ENCODE results near the gene CUL1.

The CUL1 gene

DNA sequence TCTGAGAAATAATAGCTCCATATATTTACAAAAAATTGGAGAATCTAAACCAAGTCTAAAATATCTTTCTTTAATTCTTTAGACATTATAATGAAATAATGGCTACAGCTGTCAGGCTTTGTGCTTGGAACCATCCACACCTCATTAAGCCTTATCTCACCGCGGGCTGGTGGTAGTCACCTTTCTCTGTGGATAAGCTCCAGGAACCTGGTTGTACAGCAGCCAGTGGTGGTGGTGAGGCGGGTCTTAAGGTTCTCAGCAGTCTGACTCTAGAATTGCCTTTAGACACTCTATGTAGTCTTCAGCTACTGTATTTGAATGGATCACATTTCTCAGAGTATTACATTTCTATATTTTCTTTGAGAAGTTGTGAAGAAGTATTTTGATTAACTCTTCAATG lies 34.2 kb downstream of the CUL1 start:
- Histone ChIP-seq H3K9me3 (ENCODE audit: control extremely low read depth in 1 of 5, control insufficient read depth in 4 of 5, insufficient read depth in 2 of 5, low read depth in 1 of 5, low read length in 4 of 5) (no peaks in the 10 kb centered on the region), H3K36me3 (ENCODE audit: control insufficient read depth in 4 of 4, insufficient read depth in 4 of 4, low read length in 3 of 4) (peaks cover 11 to 51% (median 36%) of the 10 kb centered on the region in 4 experiments), H3K27ac (ENCODE audit: insufficient read depth in 1 of 2, low read depth in 1 of 2, low read length in 2 of 2, poor library complexity in 1 of 2, severe bottlenecking in 2 of 2) (no peak overlapping the region), H3K4me3 (ENCODE audit: control insufficient read depth in 1 of 7, extremely low read depth in 1 of 7, insufficient read depth in 4 of 7, low read depth in 2 of 7, low read length in 6 of 7) (no peak overlapping the region), H3K4me1 (ENCODE audit: control extremely low read depth in 1 of 4, control insufficient read depth in 4 of 4, insufficient read depth in 4 of 4, low read length in 3 of 4) (peaks cover 0 to 4% (median 2%) of the 10 kb centered on the region in 4 experiments), H3K27me3 (replicated peaks in 2 of 5; ENCODE audit: control insufficient read depth in 4 of 5, insufficient read depth in 5 of 5, low read length in 4 of 5) (no peaks in the 10 kb centered on the region)
- ChIA-PET POLR2A (interaction anchor here (0.8 kb wide), 1 partner anchor 14 kb away, joined by 3 read pairs; no protein-coding TSS in a partner anchor), CTCF (interaction anchor here (2.0 to 3.0 kb wide), 2 partner anchors 12 to 24 kb away, joined by 5 to 7 read pairs; no protein-coding TSS in a partner anchor)
- DNase-seq: no peak
- WGBS (ENCODE audit: insufficient coverage): 100% methylated on average over 2 of the region's 3 CpGs

DNA sequence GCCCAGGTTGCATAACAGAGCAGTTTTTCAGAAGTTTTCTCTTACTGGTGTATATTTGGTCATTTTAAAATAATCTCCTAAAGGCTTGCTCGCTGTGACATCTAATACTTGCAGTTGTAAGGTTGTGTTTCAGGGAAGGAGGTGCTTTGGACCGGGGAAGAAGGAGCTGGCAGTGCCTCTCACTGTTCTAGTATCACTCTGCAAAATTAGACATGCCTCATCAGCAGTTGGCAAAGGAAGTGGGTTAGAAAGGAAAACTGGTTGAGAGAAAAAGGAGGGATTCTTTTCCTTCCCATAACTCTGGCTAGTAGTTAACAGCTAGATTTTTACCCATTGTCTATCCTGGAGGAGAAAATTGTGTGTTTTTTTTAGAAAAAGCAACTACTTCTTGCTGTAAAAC lies 34.8 kb downstream of the CUL1 start:
- peaks cover 15 to 57% (median 39%) of the 10 kb centered on the region in 4 experiments for H3K36me3 ChIP-seq (ENCODE audit: control insufficient read depth in 4 of 4, insufficient read depth in 4 of 4, low read length in 3 of 4)
- WGBS (ENCODE audit: insufficient coverage): 63% methylated on average over 1 of the region's 2 CpGs
- no peaks in the 10 kb centered on the region for H3K27me3 ChIP-seq (replicated peaks in 2 of 5; ENCODE audit: control insufficient read depth in 4 of 5, insufficient read depth in 5 of 5, low read length in 4 of 5)
- H3K4me1 ChIP-seq (ENCODE audit: control extremely low read depth in 1 of 4, control insufficient read depth in 4 of 4, insufficient read depth in 4 of 4, low read length in 3 of 4): peaks cover 0 to 4% (median 2%) of the 10 kb centered on the region in 4 experiments
- POLR2A ChIA-PET: interaction anchor here (0.8 kb wide), 1 partner anchor 13 kb away, joined by 3 read pairs; no protein-coding TSS in a partner anchor
- CTCF ChIA-PET: interaction anchor here (3.0 kb wide), 1 partner anchor 13 kb away, joined by 7 read pairs; no protein-coding TSS in a partner anchor
- no peak overlapping the region for H3K4me3 ChIP-seq (ENCODE audit: control insufficient read depth in 1 of 7, extremely low read depth in 1 of 7, insufficient read depth in 4 of 7, low read depth in 2 of 7, low read length in 6 of 7)
- no peak for DNase-seq
- no peaks in the 10 kb centered on the region for H3K9me3 ChIP-seq (ENCODE audit: control extremely low read depth in 1 of 5, control insufficient read depth in 4 of 5, insufficient read depth in 2 of 5, low read depth in 1 of 5, low read length in 4 of 5)
- no peak overlapping the region for H3K27ac ChIP-seq (ENCODE audit: insufficient read depth in 1 of 2, low read depth in 1 of 2, low read length in 2 of 2, poor library complexity in 1 of 2, severe bottlenecking in 2 of 2)

DNA sequence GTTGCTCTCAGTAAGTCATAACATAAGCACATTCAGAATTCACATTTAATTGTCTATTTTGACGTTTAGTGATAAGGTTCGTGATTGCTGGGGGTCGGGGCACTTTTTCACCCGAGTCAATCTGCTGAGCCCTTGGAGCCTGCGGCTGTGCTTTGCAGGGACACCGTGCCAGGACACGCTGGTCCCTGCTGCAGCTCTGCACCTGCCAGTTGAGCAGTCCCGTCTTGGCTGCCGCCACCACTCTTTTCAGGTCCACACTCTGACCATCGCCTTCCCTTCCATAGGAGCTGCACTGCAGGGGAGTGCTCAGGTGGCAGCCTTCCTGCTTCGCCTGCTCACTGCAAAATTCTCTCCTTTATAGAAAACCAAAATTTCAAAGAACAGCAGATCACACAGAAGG lies 36.4 kb downstream of the CUL1 start:
- Histone ChIP-seq H3K27me3 (replicated peaks in 2 of 5; ENCODE audit: control insufficient read depth in 4 of 5, insufficient read depth in 5 of 5, low read length in 4 of 5) (no peaks in the 10 kb centered on the region), H3K9me3 (ENCODE audit: control extremely low read depth in 1 of 5, control insufficient read depth in 4 of 5, insufficient read depth in 2 of 5, low read depth in 1 of 5, low read length in 4 of 5) (no peaks in the 10 kb centered on the region), H3K4me3 (ENCODE audit: control insufficient read depth in 1 of 7, extremely low read depth in 1 of 7, insufficient read depth in 4 of 7, low read depth in 2 of 7, low read length in 6 of 7) (no peak overlapping the region), H3K36me3 (ENCODE audit: control insufficient read depth in 4 of 4, insufficient read depth in 4 of 4, low read length in 3 of 4) (peaks cover 13 to 60% (median 45%) of the 10 kb centered on the region in 4 experiments), H3K4me1 (ENCODE audit: control extremely low read depth in 1 of 4, control insufficient read depth in 4 of 4, insufficient read depth in 4 of 4, low read length in 3 of 4) (peaks cover 0 to 4% (median 2%) of the 10 kb centered on the region in 4 experiments), H3K27ac (ENCODE audit: insufficient read depth in 1 of 2, low read depth in 1 of 2, low read length in 2 of 2, poor library complexity in 1 of 2, severe bottlenecking in 2 of 2) (no peak overlapping the region)
- CTCF ChIA-PET: no interaction called here
- DNase-seq: no peak
- POLR2A ChIA-PET: no interaction called here
- WGBS (ENCODE audit: insufficient coverage): 99% methylated on average over 9 of the region's 11 CpGs

DNA sequence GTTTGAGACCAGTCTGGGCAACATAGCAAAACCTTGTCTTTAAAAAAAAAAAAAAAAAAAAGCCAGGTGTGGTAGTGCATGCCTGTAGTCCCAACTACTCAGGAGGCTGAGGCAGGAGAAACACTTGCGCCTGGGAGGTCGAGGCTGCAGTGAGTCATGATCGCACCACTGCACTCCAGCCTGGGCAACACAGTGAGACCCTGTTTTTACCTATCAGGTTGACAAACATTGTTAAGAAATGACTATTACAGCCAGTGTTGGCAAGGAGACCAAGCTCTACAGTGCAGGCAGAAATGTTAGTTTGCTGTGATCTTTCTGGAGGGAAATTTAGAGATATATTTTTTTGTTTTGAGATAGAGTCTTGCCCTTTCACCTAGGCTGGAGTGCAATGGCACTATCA lies 37.3 kb downstream of the CUL1 start:
- Histone ChIP-seq H3K36me3 (ENCODE audit: control insufficient read depth in 4 of 4, insufficient read depth in 4 of 4, low read length in 3 of 4) (peaks cover 18 to 61% (median 51%) of the 10 kb centered on the region in 4 experiments), H3K27me3 (replicated peaks in 2 of 5; ENCODE audit: control insufficient read depth in 4 of 5, insufficient read depth in 5 of 5, low read length in 4 of 5) (no peaks in the 10 kb centered on the region), H3K27ac (ENCODE audit: insufficient read depth in 1 of 2, low read depth in 1 of 2, low read length in 2 of 2, poor library complexity in 1 of 2, severe bottlenecking in 2 of 2) (no peak overlapping the region), H3K4me1 (ENCODE audit: control extremely low read depth in 1 of 4, control insufficient read depth in 4 of 4, insufficient read depth in 4 of 4, low read length in 3 of 4) (peaks cover 0 to 4% (median 2%) of the 10 kb centered on the region in 4 experiments), H3K4me3 (ENCODE audit: control insufficient read depth in 1 of 7, extremely low read depth in 1 of 7, insufficient read depth in 4 of 7, low read depth in 2 of 7, low read length in 6 of 7) (no peak overlapping the region), H3K9me3 (ENCODE audit: control extremely low read depth in 1 of 5, control insufficient read depth in 4 of 5, insufficient read depth in 2 of 5, low read depth in 1 of 5, low read length in 4 of 5) (peaks cover 0 to 4% (median 0%) of the 10 kb centered on the region in 5 experiments)
- CTCF ChIA-PET: no interaction called here
- POLR2A ChIA-PET: no interaction called here
- 98% methylated on average over 3 of the region's 3 CpGs for WGBS (ENCODE audit: insufficient coverage)
- DNase-seq: no peak

DNA sequence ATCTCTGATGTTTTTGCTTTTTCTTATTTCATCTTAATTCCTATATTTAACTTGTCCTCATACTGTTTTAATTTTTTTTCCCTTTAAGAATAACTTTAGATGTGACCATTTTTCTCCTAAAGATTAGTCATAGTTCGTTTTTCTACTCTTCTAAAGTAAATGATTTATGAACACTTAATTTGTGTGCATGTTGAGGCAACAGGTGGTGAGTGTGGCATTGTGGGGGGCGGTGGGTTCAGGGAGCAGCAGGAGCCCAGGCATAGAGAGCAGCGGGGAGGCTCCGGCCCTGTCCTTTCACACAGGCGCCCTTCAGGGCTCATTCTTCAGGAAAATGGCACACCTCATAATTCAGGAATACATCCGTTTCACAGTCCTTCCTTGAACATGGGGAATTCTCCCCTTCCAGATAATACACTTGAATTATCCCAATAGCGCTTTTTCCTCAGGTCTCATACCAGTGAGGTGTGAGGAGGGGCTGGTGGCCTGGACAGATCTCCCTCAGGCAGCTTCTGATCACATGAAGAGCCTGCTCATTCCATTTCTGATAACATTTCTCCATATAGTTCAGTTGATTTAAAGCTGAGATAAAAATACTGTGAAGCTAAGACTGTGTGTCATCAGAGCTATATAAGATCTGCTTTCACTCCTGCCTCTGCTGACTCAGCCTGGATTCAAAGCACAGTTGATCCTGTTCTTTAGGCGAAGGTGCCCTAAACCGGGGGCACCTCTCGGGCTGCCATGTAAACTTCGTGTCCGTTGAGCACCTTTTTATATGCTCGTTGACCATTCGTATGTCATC lies 40.2 kb downstream of the CUL1 start:
- peak overlapping the region in 1 of 2 experiments; percentile 7 for H3K27ac ChIP-seq (ENCODE audit: insufficient read depth in 1 of 2, low read depth in 1 of 2, low read length in 2 of 2, poor library complexity in 1 of 2, severe bottlenecking in 2 of 2)
- CTCF ChIA-PET: no interaction called here
- H3K9me3 ChIP-seq (ENCODE audit: control extremely low read depth in 1 of 5, control insufficient read depth in 4 of 5, insufficient read depth in 2 of 5, low read depth in 1 of 5, low read length in 4 of 5): peaks cover 2 to 13% (median 6%) of the 10 kb centered on the region in 5 experiments
- peaks cover 31 to 70% (median 51%) of the 10 kb centered on the region in 4 experiments for H3K36me3 ChIP-seq (ENCODE audit: control insufficient read depth in 4 of 4, insufficient read depth in 4 of 4, low read length in 3 of 4)
- H3K27me3 ChIP-seq (replicated peaks in 2 of 5; ENCODE audit: control insufficient read depth in 4 of 5, insufficient read depth in 5 of 5, low read length in 4 of 5): no peaks in the 10 kb centered on the region
- H3K4me3 ChIP-seq (ENCODE audit: control insufficient read depth in 1 of 7, extremely low read depth in 1 of 7, insufficient read depth in 4 of 7, low read depth in 2 of 7, low read length in 6 of 7): no peak overlapping the region
- WGBS (ENCODE audit: insufficient coverage): 96% methylated on average over 8 of the region's 14 CpGs
- H3K4me1 ChIP-seq (ENCODE audit: control extremely low read depth in 1 of 4, control insufficient read depth in 4 of 4, insufficient read depth in 4 of 4, low read length in 3 of 4): no peaks in the 10 kb centered on the region
- DNase-seq: no peak
- POLR2A ChIA-PET: no interaction called here

DNA sequence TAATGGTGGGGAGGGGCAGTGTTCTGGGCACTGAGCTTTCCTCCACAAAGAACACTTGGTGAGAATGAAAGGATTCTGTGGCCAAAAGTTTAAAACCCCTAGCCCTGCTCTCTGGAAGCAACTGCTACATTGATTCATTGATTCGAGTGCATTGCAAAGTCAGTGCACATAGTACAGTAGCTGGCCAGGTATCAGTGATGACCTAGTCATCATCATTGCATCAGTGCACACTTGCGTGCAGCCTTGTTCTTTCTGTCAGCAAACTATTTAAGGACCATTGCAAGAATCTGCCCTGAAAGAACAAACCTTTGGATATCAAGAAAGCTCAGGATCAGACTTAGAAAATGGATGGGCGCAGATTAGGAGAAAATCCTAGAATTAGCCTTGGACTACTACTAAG lies 47.4 kb downstream of the CUL1 start:
- ChIA-PET POLR2A (interaction anchor here (0.6 kb wide), 1 partner anchor 16 kb away, joined by 3 read pairs; no protein-coding TSS in a partner anchor), CTCF (interaction anchor here (0.9 to 2.6 kb wide), 9 partner anchors 14 to 217 kb away, joined by 3 to 9 read pairs (median 3); no protein-coding TSS in a partner anchor)
- H3K4me3 ChIP-seq (ENCODE audit: control insufficient read depth in 1 of 7, extremely low read depth in 1 of 7, insufficient read depth in 4 of 7, low read depth in 2 of 7, low read length in 6 of 7): no peak overlapping the region
- H3K9me3 ChIP-seq (ENCODE audit: control extremely low read depth in 1 of 5, control insufficient read depth in 4 of 5, insufficient read depth in 2 of 5, low read depth in 1 of 5, low read length in 4 of 5): peaks cover 2 to 13% (median 5%) of the 10 kb centered on the region in 5 experiments
- 100% methylated on average over 2 of the region's 3 CpGs for WGBS (ENCODE audit: insufficient coverage)
- no peaks in the 10 kb centered on the region for H3K27me3 ChIP-seq (replicated peaks in 2 of 5; ENCODE audit: control insufficient read depth in 4 of 5, insufficient read depth in 5 of 5, low read length in 4 of 5)
- H3K27ac ChIP-seq (ENCODE audit: insufficient read depth in 1 of 2, low read depth in 1 of 2, low read length in 2 of 2, poor library complexity in 1 of 2, severe bottlenecking in 2 of 2): no peak overlapping the region
- no peaks in the 10 kb centered on the region for H3K4me1 ChIP-seq (ENCODE audit: control extremely low read depth in 1 of 4, control insufficient read depth in 4 of 4, insufficient read depth in 4 of 4, low read length in 3 of 4)
- H3K36me3 ChIP-seq (ENCODE audit: control insufficient read depth in 4 of 4, insufficient read depth in 4 of 4, low read length in 3 of 4): peaks cover 11 to 26% (median 18%) of the 10 kb centered on the region in 4 experiments
- DNase-seq: no peak

DNA sequence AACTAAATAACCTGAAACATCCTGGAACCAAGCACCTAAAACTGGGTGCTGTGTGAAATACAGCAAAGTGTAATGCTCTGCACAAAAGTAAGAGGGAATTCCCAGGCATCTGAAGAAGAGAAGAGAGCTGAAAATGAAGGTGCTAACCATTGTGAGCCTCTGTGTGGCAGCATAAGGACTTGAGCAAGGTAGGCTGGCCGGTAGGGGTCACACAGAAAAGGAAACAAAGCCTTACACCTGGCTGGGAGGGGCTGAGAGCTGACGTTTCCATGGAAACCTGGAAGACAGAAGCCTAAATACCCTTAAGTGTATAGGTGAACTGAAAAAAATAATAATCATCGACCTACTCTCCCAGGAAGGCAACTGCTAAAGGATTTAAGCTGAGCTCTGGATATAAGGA lies 48.6 kb downstream of the CUL1 start:
- no peak for DNase-seq
- no peaks in the 10 kb centered on the region for H3K4me1 ChIP-seq (ENCODE audit: control extremely low read depth in 1 of 4, control insufficient read depth in 4 of 4, insufficient read depth in 4 of 4, low read length in 3 of 4)
- H3K9me3 ChIP-seq (ENCODE audit: control extremely low read depth in 1 of 5, control insufficient read depth in 4 of 5, insufficient read depth in 2 of 5, low read depth in 1 of 5, low read length in 4 of 5): peaks cover 0 to 7% (median 2%) of the 10 kb centered on the region in 5 experiments
- ChIA-PET CTCF (interaction anchor here (0.8 to 2.6 kb wide), 6 partner anchors 13 to 110 kb away, joined by 3 to 9 read pairs (median 4); no protein-coding TSS in a partner anchor), POLR2A (interaction anchor here (0.8 kb wide), 1 partner anchor 14 kb away, joined by 3 read pairs; no protein-coding TSS in a partner anchor)
- no peak overlapping the region for H3K4me3 ChIP-seq (ENCODE audit: control insufficient read depth in 1 of 7, extremely low read depth in 1 of 7, insufficient read depth in 4 of 7, low read depth in 2 of 7, low read length in 6 of 7)
- no peak overlapping the region for H3K27ac ChIP-seq (ENCODE audit: insufficient read depth in 1 of 2, low read depth in 1 of 2, low read length in 2 of 2, poor library complexity in 1 of 2, severe bottlenecking in 2 of 2)
- H3K36me3 ChIP-seq (ENCODE audit: control insufficient read depth in 4 of 4, insufficient read depth in 4 of 4, low read length in 3 of 4): peaks cover 7 to 17% (median 10%) of the 10 kb centered on the region in 4 experiments
- 100% methylated on average over 1 of the region's 3 CpGs for WGBS (ENCODE audit: insufficient coverage)
- no peaks in the 10 kb centered on the region for H3K27me3 ChIP-seq (replicated peaks in 2 of 5; ENCODE audit: control insufficient read depth in 4 of 5, insufficient read depth in 5 of 5, low read length in 4 of 5)

Data from common myeloid progenitor, CD34-positive (primary cell).